ENCODE results near the gene ARID5B.

- TF ChIP-seq CTCF (tag by site-specific recombination; IDR thresholded peaks at IDR 0.05), result no peak
- TF ChIP-seq ZBTB8A (tag by site-specific recombination; IDR thresholded peaks at IDR 0.05), result no peak
- TF ChIP-seq ZNF596 (tag by site-specific recombination; IDR thresholded peaks at IDR 0.05), result no peak
- no peak for TF ChIP-seq KLF9 (tag by site-specific recombination; IDR thresholded peaks at IDR 0.05; ENCODE audit: low read depth)
Measured at GRCh38 chr10:61995220-61995503, 93.7 kb downstream of the ARID5B start.

All from HEK293 (cell line).